HFF-Myc (cell line): ENCODE measurements around the gene TXNL1.
A peak's percentile ranks its signal among the peaks of the same experiment; 100 is the strongest.

ENCODE experiments used
- DNase-seq: peaks from one replicate; pipeline ENCODE4 v3.0.0-alpha.2; 2011; ENCODE audit warnings: low read depth; ENCODE audit errors: extremely low read depth
- H3K4me3 ChIP-seq: replicated peaks from 2 replicates; pipeline ENCODE4 v1.5.1; 2011; ENCODE audit warnings: low read depth, mild to moderate bottlenecking, control low read depth, low read length
- CTCF ChIP-seq: IDR thresholded peaks from 2 replicates; pipeline ENCODE4 v1.5.1; 2012; ENCODE audit warnings: mild to moderate bottlenecking, low read depth, low read length, control low read depth; ENCODE audit errors: missing control alignments

The TXNL1 gene

DNA sequence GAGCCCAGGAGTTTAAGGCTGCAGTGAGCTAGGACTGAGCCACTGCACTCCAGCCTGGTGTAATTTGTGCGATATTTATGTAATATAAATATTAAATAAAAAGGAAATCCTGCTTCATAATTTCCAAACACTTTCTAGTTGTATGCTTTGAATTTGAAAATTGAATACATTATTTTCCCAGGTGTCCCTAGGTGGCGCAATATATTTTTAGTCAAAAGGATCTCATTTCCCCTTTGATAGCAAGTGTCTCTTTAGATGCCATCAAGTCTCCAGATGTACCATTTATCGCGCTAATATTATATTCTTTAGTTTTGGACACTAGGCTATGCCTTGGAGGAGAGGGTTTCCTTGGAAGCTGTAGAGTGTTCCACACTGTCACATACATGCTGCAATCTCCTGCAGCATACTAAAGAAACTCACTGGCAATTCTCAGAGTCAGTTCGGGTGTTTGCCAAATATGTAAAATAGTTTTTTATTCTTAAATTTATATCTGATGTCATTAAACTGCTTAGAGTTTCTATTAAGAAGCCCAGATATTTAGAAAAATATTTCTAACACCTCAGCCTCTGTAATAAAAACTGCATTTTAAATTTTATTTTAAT is 7.1 kb upstream of the TXNL1 start:
- peak; percentile 29 for TF ChIP-seq CTCF
- no peak for DNase-seq
- H3K4me3 ChIP-seq: no peak overlapping the region

GRCh38 chr18:56643381-56643780 is 5.0 kb upstream of the TXNL1 start:
- no peak for TF ChIP-seq CTCF
- no peak overlapping the region for H3K4me3 ChIP-seq
- no peak for DNase-seq

DNA sequence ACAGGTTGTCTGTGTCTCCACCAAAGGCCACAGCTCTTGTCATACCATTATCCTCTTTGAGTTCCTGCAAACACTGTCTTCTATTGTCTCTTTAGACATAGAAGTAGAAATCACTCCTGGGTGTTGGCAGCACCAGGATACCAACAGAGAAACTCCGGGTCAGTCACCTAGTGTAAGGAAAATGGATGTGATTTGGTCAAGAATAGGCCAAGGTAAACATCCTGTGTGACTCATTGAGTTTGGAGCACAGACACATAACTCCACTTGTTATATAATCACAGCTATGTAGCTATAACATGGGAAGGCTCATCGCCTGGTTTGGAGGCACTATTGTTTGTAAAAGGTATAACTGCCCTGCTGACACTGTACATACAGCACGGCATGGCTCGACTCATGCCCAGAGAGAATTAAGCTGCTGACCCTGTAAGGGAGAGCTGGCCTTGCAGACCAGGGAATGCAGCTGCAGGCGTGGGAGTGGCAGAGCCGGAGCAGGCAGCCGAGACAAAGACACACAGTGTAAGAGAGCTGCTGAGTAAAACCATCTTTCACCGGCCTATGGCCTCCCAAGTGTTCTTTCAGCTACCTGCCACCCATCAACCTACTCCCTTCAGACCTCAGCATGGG is 3.4 kb upstream of the TXNL1 start:
- DNase-seq: no peak
- no peak for TF ChIP-seq CTCF
- H3K4me3 ChIP-seq: no peak overlapping the region

DNA sequence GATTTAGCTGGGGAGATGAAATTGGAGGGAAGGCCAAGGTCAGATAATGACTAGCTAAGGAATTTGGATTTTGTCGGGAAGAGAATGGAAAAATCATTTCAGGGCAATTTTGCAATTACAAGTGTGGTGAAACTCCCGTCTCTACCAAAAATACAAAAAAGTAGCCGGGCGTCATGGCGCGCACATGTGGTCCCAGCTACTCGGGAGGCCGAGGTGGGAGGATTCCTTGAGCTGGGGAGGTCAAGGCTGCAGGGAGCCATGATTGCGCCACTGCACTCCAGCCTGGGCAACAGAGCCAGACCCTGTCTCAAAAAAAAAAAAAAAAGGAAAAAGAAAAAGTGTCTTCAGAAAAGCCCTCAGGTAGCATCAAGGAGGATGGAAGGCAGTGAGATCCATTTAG is 1.2 kb upstream of the TXNL1 start:
- no peak for TF ChIP-seq CTCF
- no peak overlapping the region for H3K4me3 ChIP-seq
- DNase-seq: no peak

GRCh38 chr18:56639104-56639381 is 651 bp upstream of the TXNL1 start:
- TF ChIP-seq CTCF: no peak
- no peak for DNase-seq
- H3K4me3 ChIP-seq: peak overlapping the region; percentile 82

DNA sequence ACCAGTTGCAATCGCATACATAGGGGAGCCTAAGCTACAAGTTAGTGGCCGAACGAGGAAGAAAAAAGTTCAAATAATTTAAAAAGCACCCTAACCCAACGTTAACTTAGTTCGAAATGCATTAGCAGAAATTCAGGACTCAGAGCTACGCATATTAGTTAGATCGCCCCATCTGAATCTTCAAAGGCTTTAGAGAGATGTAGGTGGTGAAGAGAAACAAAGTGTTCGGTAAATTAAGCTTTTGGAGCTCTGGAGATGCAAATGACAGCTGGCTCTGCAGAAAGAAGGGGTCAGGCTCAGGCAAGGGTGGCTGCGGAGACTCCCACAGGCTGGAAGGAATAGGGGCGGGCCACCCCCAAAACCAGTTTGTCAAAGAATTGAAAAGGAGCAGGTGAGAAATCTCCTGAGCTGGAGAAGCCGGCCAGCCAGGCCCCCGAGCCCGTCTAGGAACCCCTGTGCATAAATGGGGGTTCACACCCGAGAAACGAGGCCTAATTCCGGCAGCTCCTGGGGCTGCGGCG is 621 bp downstream of the TXNL1 start:
- TF ChIP-seq CTCF: no peak
- peak overlapping the region; percentile 82 for H3K4me3 ChIP-seq
- DNase-seq: no peak

DNA sequence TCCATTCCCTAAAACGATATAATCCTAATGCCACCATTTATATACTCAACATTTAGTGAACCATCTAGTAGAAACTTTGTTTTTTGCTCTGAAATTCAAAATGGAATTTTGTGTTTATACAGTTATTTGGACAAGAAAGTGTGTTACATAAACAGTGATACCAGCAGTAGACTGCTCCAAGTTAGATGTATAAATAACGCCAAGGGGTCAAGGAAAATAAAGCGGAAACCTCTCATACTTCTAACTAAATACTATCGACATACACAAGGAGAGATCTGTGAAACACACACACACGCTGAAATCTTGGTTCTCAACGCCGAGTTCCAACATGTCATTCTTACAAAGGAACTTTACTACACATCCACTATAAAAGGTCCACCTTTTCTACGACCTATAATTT is 1.2 kb downstream of the TXNL1 start:
- peak overlapping the region; percentile 82 for H3K4me3 ChIP-seq
- TF ChIP-seq CTCF: no peak
- DNase-seq: no peak
